Thoracic aorta (tissue), 2 donors: ENCODE results near the gene ZNF398. TPM values are rescaled to one million over a fixed set of nuclear protein-coding genes. Genes with fewer than 3 reads are reported as not detected.

ENCODE experiments used
- ATAC-seq: fragments of 150-250 bp; one replicate; pipeline ENCODE4 v1.8.0; 2017; ENCODE audit warnings: low read depth; ENCODE audit not compliant: insufficient number of reproducible peaks, low FRiP score
- DNase-seq: peaks from one replicate; pipeline ENCODE4 v3.0.0-alpha.2; 2020; ENCODE audit warnings: low spot score
- H3K27ac ChIP-seq, 2 donors: fragments of 200-600 bp; sonication (generic); 1 replicate in 1 of 2; 2 replicates in 1 of 2; pipeline ENCODE4 v1.5.1; 2016; ENCODE audit warnings: mild to moderate bottlenecking in 2 of 2, moderate library complexity in 2 of 2
- H3K27me3 ChIP-seq: fragments of 200-600 bp; sonication (generic); replicated peaks from 2 replicates; pipeline ENCODE4 v1.6.0; 2016; ENCODE audit warnings: mild to moderate bottlenecking; ENCODE audit not compliant: insufficient read depth
- H3K36me3 ChIP-seq: fragments of 200-600 bp; sonication (generic); one replicate; pipeline ENCODE4 v1.5.1; 2016
- H3K4me1 ChIP-seq, 2 donors: fragments of 200-600 bp; sonication (generic); 1 replicate in 1 of 2; 2 replicates in 1 of 2; pipeline versions ENCODE4 v1.5.1 to v1.6.0; 2016; ENCODE audit warnings: low read depth in 2 of 2, mild to moderate bottlenecking in 1 of 2; ENCODE audit not compliant: control insufficient read depth in 1 of 2
- H3K4me3 ChIP-seq: fragments of 200-600 bp; sonication (generic); 2 replicates; pipeline ENCODE4 v1.5.1; 2016; ENCODE audit warnings: mild to moderate bottlenecking
- H3K9me3 ChIP-seq: fragments of 200-600 bp; sonication (generic); 2 replicates; pipeline ENCODE4 v1.5.1; 2016
- CTCF ChIP-seq: fragments of 200-600 bp; sonication (generic); IDR thresholded peaks from one replicate; pipeline ENCODE4 v1.5.1; 2019; ENCODE audit warnings: antibody characterized with exemption
- total RNA-seq, 2 donors: library from RNA; depleted of rRNA; stranded (reverse); fragments of >200 nt; gene quantifications; one replicate each; pipeline versions ENCODE4 v1.1.0 to v1.2.3, GENCODE V29; 2016

The ZNF398 gene
- total RNA-seq, 2 donors from 2014 or later: 16.2 to 31.5 TPM

- no peaks in the 10 kb centered on the region for H3K27me3 ChIP-seq
- H3K4me1 ChIP-seq: no peaks in the 10 kb centered on the region
- DNase-seq (no peak), ATAC-seq (no peak)
- H3K4me3 ChIP-seq: no peak overlapping the region
- no peak for TF ChIP-seq CTCF
- H3K36me3 ChIP-seq: peaks cover 43% of the 10 kb centered on the region
- H3K9me3 ChIP-seq: no peaks in the 10 kb centered on the region
- H3K27ac ChIP-seq: no peak overlapping the region
Measured at GRCh38 chr7:149166630-149167352, 19.5 kb downstream of the ZNF398 start.

GRCh38 chr7:149171892-149172533 lies 24.8 kb downstream of the ZNF398 start:
- no peak for TF ChIP-seq CTCF
- no peak for DNase-seq
- H3K4me1 ChIP-seq: no peaks in the 10 kb centered on the region
- H3K4me3 ChIP-seq: no peak overlapping the region
- H3K9me3 ChIP-seq: no peaks in the 10 kb centered on the region
- H3K27ac ChIP-seq: no peak overlapping the region
- no peaks in the 10 kb centered on the region for H3K27me3 ChIP-seq
- peaks cover 32% of the 10 kb centered on the region for H3K36me3 ChIP-seq
- ATAC-seq: no peak

- no peaks in the 10 kb centered on the region for H3K4me1 ChIP-seq
- no peak overlapping the region for H3K27ac ChIP-seq
- H3K9me3 ChIP-seq: no peaks in the 10 kb centered on the region
- no peaks in the 10 kb centered on the region for H3K27me3 ChIP-seq
- no peak for TF ChIP-seq CTCF
- DNase-seq: no peak
- peaks cover 32% of the 10 kb centered on the region for H3K36me3 ChIP-seq
- H3K4me3 ChIP-seq: no peak overlapping the region
- no peak for ATAC-seq
Measured at GRCh38 chr7:149172534-149172920, 25.3 kb downstream of the ZNF398 start.

DNA sequence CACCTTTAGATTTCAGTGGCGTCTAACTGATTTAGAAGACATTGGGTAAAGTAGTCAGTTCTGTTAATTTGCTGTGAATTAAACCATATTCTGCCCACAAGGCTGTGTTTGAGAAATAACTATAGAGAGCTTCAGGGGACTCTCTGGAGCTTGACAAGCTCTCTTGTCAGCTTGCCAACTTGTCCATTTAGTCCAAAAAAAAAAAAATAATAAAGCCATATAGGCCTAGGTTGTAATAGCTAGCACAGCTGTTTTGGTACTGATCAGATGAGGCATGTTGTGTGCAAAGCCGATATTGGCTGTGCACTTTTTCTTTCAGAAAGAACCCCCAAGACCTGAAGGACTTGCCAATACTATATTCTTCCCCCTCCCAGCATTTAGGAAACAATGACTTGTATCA lies 27.9 kb downstream of the ZNF398 start:
- DNase-seq: no peak
- TF ChIP-seq CTCF: no peak
- Histone ChIP-seq H3K27ac (no peak overlapping the region), H3K9me3 (no peaks in the 10 kb centered on the region), H3K4me1 (no peaks in the 10 kb centered on the region), H3K4me3 (no peak overlapping the region), H3K27me3 (no peaks in the 10 kb centered on the region), H3K36me3 (peaks cover 49% of the 10 kb centered on the region)
- no peak for ATAC-seq

- no peaks in the 10 kb centered on the region for H3K27me3 ChIP-seq
- no peak overlapping the region for H3K4me3 ChIP-seq
- DNase-seq (no peak), ATAC-seq (no peak)
- no peak overlapping the region for H3K27ac ChIP-seq
- no peaks in the 10 kb centered on the region for H3K4me1 ChIP-seq
- TF ChIP-seq CTCF: no peak
- no peaks in the 10 kb centered on the region for H3K9me3 ChIP-seq
- peaks cover 42% of the 10 kb centered on the region for H3K36me3 ChIP-seq
Measured at GRCh38 chr7:149179241-149179640, 32.0 kb downstream of the ZNF398 start.
